Esophagus muscularis mucosa (tissue), 4 donors: ENCODE measurements around the gene FXR2. TPM values are rescaled to one million over a fixed set of nuclear protein-coding genes. Genes with fewer than 3 reads are reported as not detected.
A peak's percentile ranks its signal among the peaks of the same experiment; 100 is the strongest.

Experiments
- DNase-seq: peaks from one replicate; pipeline ENCODE4 v3.0.0-alpha.2; 2017; ENCODE audit errors: extremely low spot score
- H3K27ac ChIP-seq, 4 donors: fragments of 200-600 bp; sonication (generic); replicated peaks in 1 of 4; 1 replicate in 3 of 4; 2 replicates in 1 of 4; pipeline ENCODE4 v1.5.1; 2016 to 2019; ENCODE audit warnings: mild to moderate bottlenecking in 1 of 4
- H3K27me3 ChIP-seq, 4 donors: fragments of 200-600 bp; sonication (generic); one replicate each; pipeline versions ENCODE4 v1.5.1 to v1.6.0; 2016 to 2019
- H3K36me3 ChIP-seq, 4 donors: fragments of 200-600 bp; sonication (generic); one replicate each; pipeline ENCODE4 v1.5.1; 2016 to 2019
- H3K4me1 ChIP-seq, 4 donors: fragments of 200-600 bp; sonication (generic); one replicate each; pipeline ENCODE4 v1.5.1; 2016 to 2019
- H3K4me3 ChIP-seq, 4 donors: fragments of 200-600 bp; sonication (generic); 1 replicate in 2 of 4; 2 replicates in 2 of 4; pipeline ENCODE4 v1.5.1; 2016 to 2019; ENCODE audit warnings: mild to moderate bottlenecking in 4 of 4, moderate library complexity in 1 of 4
- H3K9me3 ChIP-seq, 4 donors: fragments of 200-600 bp; sonication (generic); 1 replicate in 3 of 4; 2 replicates in 1 of 4; pipeline ENCODE4 v1.5.1; 2016 to 2019
- CTCF ChIP-seq, 3 experiments: fragments of 200-600 bp in 2 of 3; fragments of 450-650 bp in 1 of 3; sonication (generic) in 2 of 3; IDR thresholded peaks; one replicate each; pipeline ENCODE4 v1.5.1; 2017 to 2019; ENCODE audit warnings: antibody characterized with exemption in 3 of 3, mild to moderate bottlenecking in 2 of 3, moderate library complexity in 1 of 3
- EP300 ChIP-seq: sonication (generic); formaldehyde crosslinking; IDR thresholded peaks from one replicate; pipeline ENCODE4 v1.6.1; 2017; ENCODE audit warnings: antibody characterized with exemption
- POLR2A ChIP-seq: fragments of 450-650 bp; IDR thresholded peaks from one replicate; pipeline ENCODE4 v1.6.1; 2017; ENCODE audit warnings: antibody characterized with exemption, moderate library complexity, mild to moderate bottlenecking, low read depth
- POLR2AphosphoS5 ChIP-seq, 2 donors: sonication (generic); formaldehyde crosslinking; IDR thresholded peaks; one replicate each; pipeline ENCODE4 v1.6.1; 2017; ENCODE audit warnings: antibody characterized with exemption in 2 of 2
- WGBS: methylation state at CpG from one replicate; pipeline ENCODE4 v1.1.5; 2018; 5-methylcytosine and 5-hydroxymethylcytosine counted together
- intact Hi-C: fragments of 100-400 bp; cut with DNase I; formaldehyde crosslinking; loops from one replicate; pipeline ENCODE4 v1.15.1; 2023
- total RNA-seq, 4 donors: library from RNA; depleted of rRNA; stranded (reverse); fragments of >200 nt; gene quantifications; one replicate each; pipeline versions ENCODE4 v1.1.0 to v1.2.1, GENCODE V29; 2016

FXR2 gene
- total RNA-seq, 4 donors from 2014 or later = 38.2 to 65.8 (median 50.2) TPM

GRCh38 chr17:7553356-7553755 lies 61.3 kb downstream of the FXR2 start:
- 100% methylated on average over 1 of the region's 1 CpG for WGBS
- intact Hi-C loops = loop anchor here (10.0 kb wide), 1 partner anchor 299 kb away; the partner anchor contains the start of genes CTDNEP1 and ELP5
- Histone ChIP-seq H3K4me3 (no peak overlapping the region), H3K9me3 (no peaks in the 10 kb centered on the region), H3K27ac (peak overlapping the region in 3 of 4 donors; percentile 40 to 51 (median 45)), H3K4me1 (peaks cover 27 to 38% (median 33%) of the 10 kb centered on the region in 4 donors), H3K27me3 (no peaks in the 10 kb centered on the region), H3K36me3 (peaks cover 3 to 27% (median 20%) of the 10 kb centered on the region in 4 donors)
- TF ChIP-seq POLR2AphosphoS5 (IDR thresholded peaks at IDR 0.05) = no peak
- TF ChIP-seq EP300 = no peak
- no peak for TF ChIP-seq CTCF (IDR thresholded peaks at IDR 0.05)
- TF ChIP-seq POLR2A = no peak
- DNase-seq = no peak

DNA sequence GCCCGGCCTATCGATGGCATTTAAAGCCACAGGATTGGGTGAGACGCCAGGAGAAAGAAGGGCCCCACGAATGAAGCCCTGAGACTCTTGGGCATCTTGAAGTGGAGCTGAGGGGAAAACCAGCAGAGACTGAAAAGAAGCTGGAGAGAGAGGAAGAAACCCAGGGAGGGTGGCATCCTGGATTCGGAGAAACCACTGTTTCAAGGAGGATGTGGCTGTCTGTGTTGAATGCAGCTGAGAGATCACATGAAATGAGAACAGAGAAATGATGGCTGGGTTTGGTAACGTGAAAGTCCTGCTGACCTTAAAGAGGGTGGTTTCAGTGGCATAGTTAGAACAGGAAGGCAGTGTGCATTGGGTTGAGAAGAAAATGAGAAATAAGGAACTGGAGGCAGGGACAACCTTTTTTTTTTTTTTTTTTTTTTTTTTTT lies 62.1 kb downstream of the FXR2 start:
- H3K4me1 ChIP-seq = peaks cover 28 to 37% (median 32%) of the 10 kb centered on the region in 4 donors
- no peak overlapping the region for H3K4me3 ChIP-seq
- 81% methylated on average over 6 of the region's 6 CpGs for WGBS
- H3K27me3 ChIP-seq = no peaks in the 10 kb centered on the region
- intact Hi-C loops = loop anchor here (10.0 kb wide), 1 partner anchor 298 kb away; the partner anchor contains the start of genes CTDNEP1 and ELP5
- TF ChIP-seq POLR2AphosphoS5 (IDR thresholded peaks at IDR 0.05) (peak in 1 of 2 donors; percentile 5), CTCF (IDR thresholded peaks at IDR 0.05) (no peak)
- DNase-seq = no peak
- peaks cover 3 to 27% (median 20%) of the 10 kb centered on the region in 4 donors for H3K36me3 ChIP-seq
- H3K9me3 ChIP-seq = no peaks in the 10 kb centered on the region
- H3K27ac ChIP-seq = peak overlapping the region in 3 of 4 donors; percentile 31 to 57 (median 34)

GRCh38 chr17:7551396-7551795 lies 63.3 kb downstream of the FXR2 start:
- H3K36me3 ChIP-seq = peaks cover 3 to 27% (median 17%) of the 10 kb centered on the region in 4 donors
- peak overlapping the region in 1 of 4 donors; percentile 23 for H3K27ac ChIP-seq
- DNase-seq = no peak
- H3K9me3 ChIP-seq = no peaks in the 10 kb centered on the region
- H3K4me1 ChIP-seq = peaks cover 21 to 28% (median 25%) of the 10 kb centered on the region in 4 donors
- 86% methylated on average over 4 of the region's 4 CpGs for WGBS
- H3K4me3 ChIP-seq = no peak overlapping the region
- no peaks in the 10 kb centered on the region for H3K27me3 ChIP-seq
- intact Hi-C loops = loop anchor here (10.0 kb wide), 1 partner anchor 297 kb away; the partner anchor contains the start of genes CTDNEP1 and ELP5
- TF ChIP-seq EP300 (no peak), POLR2A (no peak), POLR2AphosphoS5 (IDR thresholded peaks at IDR 0.05) (no peak), CTCF (IDR thresholded peaks at IDR 0.05) (no peak)

GRCh38 chr17:7550344-7550743 lies 64.4 kb downstream of the FXR2 start:
- H3K4me3 ChIP-seq = peak overlapping the region in 1 of 4 donors; percentile 82
- no peak for DNase-seq
- WGBS = 54% methylated on average over 6 of the region's 6 CpGs
- no peaks in the 10 kb centered on the region for H3K9me3 ChIP-seq
- no peak for TF ChIP-seq CTCF (IDR thresholded peaks at IDR 0.05)
- TF ChIP-seq POLR2A = no peak
- no peak for TF ChIP-seq POLR2AphosphoS5 (IDR thresholded peaks at IDR 0.05)
- TF ChIP-seq EP300 = no peak
- no peaks in the 10 kb centered on the region for H3K27me3 ChIP-seq
- intact Hi-C loops = loop anchor here (10.0 kb wide), 1 partner anchor 296 kb away; the partner anchor contains the start of genes CTDNEP1 and ELP5
- peak overlapping the region; percentile 93 to 96 (median 94) for H3K27ac ChIP-seq
- peaks cover 21 to 28% (median 25%) of the 10 kb centered on the region in 4 donors for H3K4me1 ChIP-seq
- peaks cover 3 to 27% (median 17%) of the 10 kb centered on the region in 4 donors for H3K36me3 ChIP-seq
